ENCODE measurements around the gene NELFE.

Gene NELFE

DNA sequence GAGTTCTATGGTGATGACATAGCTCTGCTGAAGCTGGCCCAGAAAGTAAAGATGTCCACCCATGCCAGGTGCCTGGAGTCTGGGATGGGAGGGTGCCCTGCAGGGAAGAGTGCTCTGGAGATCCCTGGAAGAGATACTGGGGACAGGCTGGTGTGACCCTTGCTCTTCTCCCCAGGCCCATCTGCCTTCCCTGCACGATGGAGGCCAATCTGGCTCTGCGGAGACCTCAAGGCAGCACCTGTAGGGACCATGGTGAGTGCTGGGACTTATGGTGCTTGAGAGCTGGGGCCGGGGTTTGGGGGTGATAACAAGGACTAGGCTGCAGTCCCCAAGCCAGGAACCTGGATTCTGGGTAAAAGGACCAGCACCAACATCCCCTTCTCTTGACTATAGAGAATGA is 15.0 kb downstream of the NELFE start:
- H3K79me2 ChIP-seq (ENCODE audit: low read length) = no peaks in the 10 kb centered on the region
- H3K9me3 ChIP-seq (ENCODE audit: insufficient read depth, low read length) = no peaks in the 10 kb centered on the region
- H3K4me3 ChIP-seq (ENCODE audit: low read length) = no peak overlapping the region
- H3K4me1 ChIP-seq (ENCODE audit: low read length) = peaks cover 5% of the 10 kb centered on the region
- no peak overlapping the region for H3K9ac ChIP-seq (ENCODE audit: low read length)
- TF ChIP-seq EZH2phosphoT487 (IDR thresholded peaks at IDR 0.05; ENCODE audit: low read depth) = no peak
- TF ChIP-seq, protein P1, sequence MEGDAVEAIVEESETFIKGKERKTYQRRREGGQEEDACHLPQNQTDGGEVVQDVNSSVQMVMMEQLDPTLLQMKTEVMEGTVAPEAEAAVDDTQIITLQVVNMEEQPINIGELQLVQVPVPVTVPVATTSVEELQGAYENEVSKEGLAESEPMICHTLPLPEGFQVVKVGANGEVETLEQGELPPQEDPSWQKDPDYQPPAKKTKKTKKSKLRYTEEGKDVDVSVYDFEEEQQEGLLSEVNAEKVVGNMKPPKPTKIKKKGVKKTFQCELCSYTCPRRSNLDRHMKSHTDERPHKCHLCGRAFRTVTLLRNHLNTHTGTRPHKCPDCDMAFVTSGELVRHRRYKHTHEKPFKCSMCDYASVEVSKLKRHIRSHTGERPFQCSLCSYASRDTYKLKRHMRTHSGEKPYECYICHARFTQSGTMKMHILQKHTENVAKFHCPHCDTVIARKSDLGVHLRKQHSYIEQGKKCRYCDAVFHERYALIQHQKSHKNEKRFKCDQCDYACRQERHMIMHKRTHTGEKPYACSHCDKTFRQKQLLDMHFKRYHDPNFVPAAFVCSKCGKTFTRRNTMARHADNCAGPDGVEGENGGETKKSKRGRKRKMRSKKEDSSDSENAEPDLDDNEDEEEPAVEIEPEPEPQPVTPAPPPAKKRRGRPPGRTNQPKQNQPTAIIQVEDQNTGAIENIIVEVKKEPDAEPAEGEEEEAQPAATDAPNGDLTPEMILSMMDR (IDR thresholded peaks at IDR 0.05; ENCODE audit: low read depth, low read length) = no peak
- H4K20me1 ChIP-seq (ENCODE audit: insufficient read depth, low read length) = no peaks in the 10 kb centered on the region
- no peak overlapping the region for H3K4me2 ChIP-seq (ENCODE audit: low read length)
- H3K27me3 ChIP-seq (ENCODE audit: low read depth, low read length) = no peaks in the 10 kb centered on the region
- H3K36me3 ChIP-seq (replicated peaks; ENCODE audit: low read depth, low read length) = no peaks in the 10 kb centered on the region
- H3K27ac ChIP-seq (ENCODE audit: low read length) = no peak overlapping the region
- no peak overlapping the region for H2AFZ ChIP-seq (ENCODE audit: low read depth, low read length)

DNA sequence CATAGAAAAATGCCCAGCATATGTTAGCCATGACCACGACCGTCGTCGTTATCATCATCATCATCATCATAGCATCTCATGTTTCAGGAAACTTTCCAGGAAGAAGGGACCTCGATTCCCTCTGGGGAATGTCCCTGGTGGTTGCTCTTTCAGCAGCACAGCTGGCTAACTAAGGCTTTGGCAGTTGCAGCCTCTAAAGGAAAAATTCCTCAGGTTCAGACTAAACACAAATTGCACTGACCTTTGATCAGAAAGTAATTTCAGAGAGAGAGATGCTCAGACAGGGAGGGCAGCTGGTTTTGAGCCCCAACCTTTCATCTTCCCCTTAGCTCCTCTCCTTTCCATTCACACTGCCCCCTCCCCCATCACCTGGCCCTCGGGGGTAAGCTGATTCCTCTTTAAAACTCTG is 18.5 kb downstream of the NELFE start:
- no peaks in the 10 kb centered on the region for H3K27me3 ChIP-seq (ENCODE audit: low read depth, low read length)
- no peak overlapping the region for H3K4me3 ChIP-seq (ENCODE audit: low read length)
- no peaks in the 10 kb centered on the region for H3K79me2 ChIP-seq (ENCODE audit: low read length)
- H3K9ac ChIP-seq (ENCODE audit: low read length) = no peak overlapping the region
- H3K36me3 ChIP-seq (replicated peaks; ENCODE audit: low read depth, low read length) = no peaks in the 10 kb centered on the region
- peaks cover under 1% of the 10 kb centered on the region; the same call in 1 of the 2 replicates for H3K4me1 ChIP-seq (ENCODE audit: low read length)
- H2AFZ ChIP-seq (ENCODE audit: low read depth, low read length) = no peak overlapping the region
- TF ChIP-seq EZH2phosphoT487 (IDR thresholded peaks at IDR 0.05; ENCODE audit: low read depth) = no peak
- TF ChIP-seq, protein P1 (IDR thresholded peaks at IDR 0.05; ENCODE audit: low read depth, low read length) = no peak
- no peak overlapping the region for H3K27ac ChIP-seq (ENCODE audit: low read length)
- no peaks in the 10 kb centered on the region for H3K9me3 ChIP-seq (ENCODE audit: insufficient read depth, low read length)
- no peaks in the 10 kb centered on the region for H4K20me1 ChIP-seq (ENCODE audit: insufficient read depth, low read length)
- no peak overlapping the region for H3K4me2 ChIP-seq (ENCODE audit: low read length)

DNA sequence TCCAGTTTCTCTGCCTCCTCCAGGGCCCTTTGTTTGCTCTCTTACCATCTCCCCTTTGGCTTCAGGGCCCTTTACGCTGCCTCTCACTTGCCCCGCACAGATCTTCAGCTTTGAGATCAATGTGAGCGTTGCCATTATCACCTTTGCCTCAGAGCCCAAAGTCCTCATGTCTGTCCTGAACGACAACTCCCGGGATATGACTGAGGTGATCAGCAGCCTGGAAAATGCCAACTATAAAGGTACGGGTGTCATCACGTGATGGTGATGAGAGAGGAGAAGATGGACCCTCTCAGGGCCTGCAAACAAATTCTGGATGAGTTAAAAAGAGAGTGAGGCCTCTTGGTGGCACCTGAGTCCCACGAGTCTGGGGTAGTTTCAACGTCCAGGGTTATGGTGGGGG is 22.9 kb downstream of the NELFE start:
- TF ChIP-seq EZH2phosphoT487 (IDR thresholded peaks at IDR 0.05; ENCODE audit: low read depth) = no peak
- TF ChIP-seq, protein P1 (IDR thresholded peaks at IDR 0.05; ENCODE audit: low read depth, low read length) = no peak
- H3K27ac ChIP-seq (ENCODE audit: low read length) = no peak overlapping the region
- no peak overlapping the region for H3K4me3 ChIP-seq (ENCODE audit: low read length)
- no peaks in the 10 kb centered on the region for H3K36me3 ChIP-seq (replicated peaks; ENCODE audit: low read depth, low read length)
- no peaks in the 10 kb centered on the region for H4K20me1 ChIP-seq (ENCODE audit: insufficient read depth, low read length)
- H3K9me3 ChIP-seq (ENCODE audit: insufficient read depth, low read length) = no peaks in the 10 kb centered on the region
- H3K4me1 ChIP-seq (ENCODE audit: low read length) = no peaks in the 10 kb centered on the region
- no peaks in the 10 kb centered on the region for H3K79me2 ChIP-seq (ENCODE audit: low read length)
- no peak overlapping the region for H3K9ac ChIP-seq (ENCODE audit: low read length)
- no peak overlapping the region for H3K4me2 ChIP-seq (ENCODE audit: low read length)
- no peaks in the 10 kb centered on the region for H3K27me3 ChIP-seq (ENCODE audit: low read depth, low read length)
- no peak overlapping the region for H2AFZ ChIP-seq (ENCODE audit: low read depth, low read length)

DNA sequence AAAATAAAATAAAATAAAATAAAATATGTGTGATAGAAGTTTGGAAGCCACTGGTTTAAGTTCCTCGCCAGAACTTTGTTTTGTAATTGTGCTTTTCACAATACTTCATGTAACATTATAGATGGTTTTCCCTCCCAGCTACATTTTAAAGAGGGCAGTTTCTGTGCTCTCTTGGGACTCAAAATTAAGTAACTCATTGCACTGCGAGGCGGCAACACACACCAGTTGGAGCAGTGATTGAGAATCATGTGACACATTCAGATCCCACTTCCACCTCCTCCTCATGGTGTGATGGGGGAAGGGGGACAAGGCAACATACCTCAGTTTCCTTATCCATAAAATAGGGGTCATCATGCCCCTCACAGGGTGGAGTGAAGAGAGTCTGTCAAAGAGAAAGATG is 23.8 kb downstream of the NELFE start:
- Histone ChIP-seq H3K4me3 (ENCODE audit: low read length) (no peak overlapping the region), H3K9ac (ENCODE audit: low read length) (no peak overlapping the region), H3K36me3 (replicated peaks; ENCODE audit: low read depth, low read length) (no peaks in the 10 kb centered on the region), H3K4me2 (ENCODE audit: low read length) (no peak overlapping the region), H3K27me3 (ENCODE audit: low read depth, low read length) (no peaks in the 10 kb centered on the region), H3K79me2 (ENCODE audit: low read length) (no peaks in the 10 kb centered on the region), H3K27ac (ENCODE audit: low read length) (no peak overlapping the region), H2AFZ (ENCODE audit: low read depth, low read length) (no peak overlapping the region), H3K9me3 (ENCODE audit: insufficient read depth, low read length) (no peaks in the 10 kb centered on the region), H3K4me1 (ENCODE audit: low read length) (no peaks in the 10 kb centered on the region), H4K20me1 (ENCODE audit: insufficient read depth, low read length) (no peaks in the 10 kb centered on the region)
- TF ChIP-seq, protein P1 (IDR thresholded peaks at IDR 0.05; ENCODE audit: low read depth, low read length) = no peak
- TF ChIP-seq EZH2phosphoT487 (IDR thresholded peaks at IDR 0.05; ENCODE audit: low read depth) = no peak
